Measurements from ENCODE around the gene WDR70.
A peak's percentile ranks its signal among the peaks of the same experiment; 100 is the strongest.

Gene WDR70

DNA sequence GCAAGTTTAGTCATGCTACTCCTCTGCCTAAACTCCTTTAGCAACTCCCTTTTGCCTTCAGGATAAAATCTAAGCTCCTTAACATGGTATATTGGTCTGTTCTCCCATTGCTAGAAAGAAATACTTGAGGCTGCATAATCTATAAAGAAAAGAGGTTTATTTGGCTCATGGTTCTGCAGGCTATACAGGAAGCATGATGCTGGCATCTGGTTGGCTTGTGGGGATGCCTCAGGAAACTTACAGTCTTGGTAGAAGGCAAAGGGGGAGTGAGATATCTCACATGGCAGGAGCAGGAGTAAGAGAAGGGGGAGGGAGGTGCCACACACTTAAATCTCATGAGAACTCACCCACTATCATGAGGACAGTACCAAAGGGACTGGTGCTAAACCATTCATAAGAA, 315.7 kb downstream of the WDR70 start:
- no peak for DNase-seq

DNA sequence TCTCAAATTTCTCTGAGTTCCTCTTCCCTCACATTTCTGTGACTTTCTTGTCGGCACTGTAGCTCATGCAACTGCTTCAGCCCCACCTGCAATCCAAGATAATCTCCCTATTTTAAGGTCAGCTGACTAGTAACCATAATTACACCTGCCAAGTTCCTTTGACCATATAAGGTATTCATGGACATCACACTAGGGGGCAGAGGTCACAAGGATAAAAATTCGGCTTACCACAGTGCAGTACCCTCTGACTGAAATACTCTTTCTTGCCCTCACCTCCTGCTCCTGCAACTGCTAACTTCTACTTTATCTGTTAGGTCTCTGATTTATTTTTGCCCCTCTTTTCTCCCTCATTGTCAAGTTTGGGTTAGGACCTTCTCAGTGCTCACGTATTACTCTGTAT, 316.5 kb downstream of the WDR70 start:
- DNase-seq = no peak

DNA sequence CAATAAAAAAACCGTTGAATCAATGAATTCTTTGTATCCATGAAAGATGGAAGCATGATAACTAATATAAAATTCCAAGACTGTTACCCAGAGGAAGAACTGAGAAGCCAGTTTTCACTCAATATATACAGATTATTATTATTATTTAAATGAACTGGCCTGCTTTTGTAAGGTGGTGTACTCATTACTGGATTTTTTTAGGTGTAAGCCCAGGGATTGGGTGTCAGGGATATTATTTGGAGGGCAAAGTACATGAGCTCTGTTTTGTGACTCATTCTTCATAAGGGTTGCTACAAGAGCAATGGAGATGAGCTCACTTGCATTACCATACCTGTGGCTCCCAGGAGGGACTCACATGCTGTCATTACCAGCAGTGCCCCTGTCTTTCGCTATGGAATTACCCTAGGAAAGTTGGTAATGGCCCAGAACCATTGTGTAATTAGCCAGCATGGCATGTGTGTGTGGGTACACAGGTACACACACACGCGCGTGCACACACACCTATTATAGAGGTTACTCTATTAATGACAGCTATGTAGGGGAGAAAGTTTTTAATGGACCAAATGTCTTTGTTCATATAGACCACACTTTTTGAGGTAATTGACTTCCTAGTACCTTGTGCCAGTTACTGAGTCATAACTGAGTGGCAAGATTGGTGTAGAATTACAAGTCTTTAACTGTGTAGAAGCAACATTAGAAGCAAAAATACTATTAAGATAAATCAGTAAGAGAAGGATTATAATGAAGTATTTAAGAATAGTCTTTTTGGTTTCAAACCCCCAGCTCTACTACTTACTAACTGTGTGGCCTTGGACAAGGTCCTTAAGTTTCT, 317.3 kb downstream of the WDR70 start:
- DNase-seq = no peak

DNA sequence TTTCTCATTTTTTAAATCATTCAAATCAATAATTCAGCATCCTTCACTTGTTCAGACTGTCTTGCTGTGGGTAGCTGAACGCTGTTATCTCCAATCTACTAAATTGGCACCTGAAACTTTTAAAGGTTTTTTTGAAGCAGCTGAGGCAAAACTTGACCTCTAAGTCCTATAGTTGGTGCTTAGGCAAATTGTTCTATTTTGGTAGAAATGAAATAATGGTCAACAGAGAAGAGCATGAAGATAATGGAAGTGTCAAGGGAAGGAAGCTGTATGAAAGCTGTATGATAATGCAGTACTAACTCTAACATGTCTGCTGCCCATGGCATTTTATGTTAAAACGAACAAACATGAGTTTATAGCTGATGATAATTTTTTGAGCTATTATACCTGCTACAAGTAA, 322.8 kb downstream of the WDR70 start:
- DNase-seq = no peak

DNA sequence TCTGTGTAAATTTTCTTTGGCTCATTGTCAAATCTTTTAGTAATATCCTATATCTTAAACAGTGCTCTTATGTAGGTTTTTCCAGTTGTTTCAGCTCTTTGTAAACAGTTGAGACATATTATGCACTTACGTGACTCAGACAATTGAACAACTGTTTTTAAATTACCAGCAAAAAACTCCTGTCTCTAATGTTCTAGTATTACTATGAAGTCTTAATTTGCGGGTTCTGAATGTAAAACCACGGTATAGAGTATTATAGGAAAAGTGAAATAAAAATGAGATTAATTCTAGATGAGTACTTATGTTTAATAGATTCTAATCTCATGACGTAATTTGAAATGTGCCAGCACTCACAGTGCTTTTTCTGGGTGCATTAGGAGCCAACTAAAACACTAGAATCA, 324.7 kb downstream of the WDR70 start:
- no peak for DNase-seq

DNA sequence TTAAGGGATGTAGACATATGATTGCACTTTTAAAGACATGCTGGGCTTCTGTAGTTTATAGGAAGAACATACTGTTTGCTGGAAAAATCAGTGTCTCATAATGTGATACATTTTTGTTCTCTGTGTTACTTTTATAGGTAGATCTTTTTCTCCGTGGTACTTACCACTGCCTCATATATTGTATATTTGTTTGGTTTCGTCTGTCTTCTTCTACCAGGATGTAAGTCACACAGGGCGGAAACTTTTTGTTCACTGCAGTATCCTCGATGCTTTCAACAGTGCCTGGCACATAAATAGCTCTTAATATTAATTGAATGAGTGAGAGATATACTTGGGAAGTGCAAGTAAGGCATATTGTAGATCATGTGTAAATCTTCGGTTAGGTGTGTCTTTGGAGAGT, 325.3 kb downstream of the WDR70 start:
- DNase-seq = no peak

DNA sequence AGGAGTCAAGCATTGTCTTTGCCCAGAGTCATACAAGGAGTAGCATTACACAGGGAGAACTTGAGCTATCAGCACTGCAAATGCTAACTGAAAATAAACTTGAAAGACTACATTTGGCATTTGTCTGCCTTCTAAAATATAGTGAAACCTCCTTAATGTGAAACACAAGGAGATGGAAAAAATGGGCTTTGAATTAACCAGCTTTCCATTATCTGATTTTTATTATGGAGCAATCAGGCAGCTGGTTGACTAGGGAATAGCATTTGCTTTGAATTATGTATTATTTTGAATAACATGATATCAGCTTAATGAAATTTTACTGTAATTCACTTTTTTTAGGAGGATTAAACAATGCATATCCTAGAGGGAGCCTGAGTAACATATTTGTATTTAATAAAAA, 329.9 kb downstream of the WDR70 start:
- DNase-seq = no peak

DNA sequence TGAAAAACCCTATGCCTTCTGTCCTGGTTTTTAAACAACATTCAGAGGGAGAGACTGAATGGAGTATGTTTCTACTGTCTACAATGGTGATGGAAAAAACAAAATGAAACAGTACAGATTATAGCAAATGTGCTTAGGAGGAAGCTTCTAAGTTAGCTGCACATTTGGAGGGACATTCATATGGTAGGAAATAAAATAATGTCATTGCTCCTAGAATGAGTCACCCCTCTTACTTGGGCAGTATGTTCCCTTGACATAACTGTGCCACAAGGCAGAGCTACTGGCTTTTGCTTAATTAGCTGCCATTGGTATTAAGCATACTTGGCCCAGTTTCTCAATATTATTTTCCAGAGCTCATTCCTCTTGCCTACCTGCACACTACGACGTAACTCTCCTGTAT, 331.8 kb downstream of the WDR70 start:
- DNase-seq = peak; percentile 9

DNA sequence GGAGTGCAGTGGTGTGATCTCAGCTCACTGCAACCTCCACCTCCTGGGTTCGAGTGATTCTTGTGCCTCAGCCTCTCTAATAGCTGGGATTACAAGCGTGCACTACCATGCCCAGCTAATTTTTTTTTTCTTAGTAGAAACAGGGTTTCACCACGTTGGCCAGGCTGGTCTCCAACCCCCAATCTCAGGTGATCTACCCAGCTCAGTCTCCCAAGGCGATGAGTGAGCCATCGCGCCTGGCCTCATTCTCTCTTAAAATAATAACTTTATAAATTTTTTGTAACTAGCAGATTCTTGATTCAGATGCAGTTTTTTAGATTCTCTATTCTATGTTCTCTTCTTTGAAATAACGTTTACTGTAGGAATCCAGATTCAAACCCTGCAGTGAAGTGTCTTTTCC, 333.6 kb downstream of the WDR70 start:
- no peak for DNase-seq

DNA sequence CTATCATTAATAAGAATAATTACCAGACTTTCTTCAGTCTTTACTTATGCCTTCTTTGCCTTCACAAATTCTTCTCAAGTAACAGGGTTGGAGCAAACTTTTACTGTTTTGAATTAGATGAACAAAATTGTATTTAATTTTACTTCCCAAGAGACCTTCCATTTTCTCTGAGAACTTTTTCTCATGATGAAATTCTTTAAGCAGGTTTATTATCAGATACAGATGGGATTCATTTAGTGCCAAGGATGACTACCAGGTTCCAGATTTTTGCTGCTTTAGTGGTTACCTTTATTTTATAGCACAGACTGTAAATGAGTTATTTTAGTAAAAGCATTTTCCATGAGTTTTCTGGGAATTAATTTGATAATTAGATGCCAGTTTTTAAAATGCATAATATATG, 335.6 kb downstream of the WDR70 start:
- DNase-seq = no peak

DNA sequence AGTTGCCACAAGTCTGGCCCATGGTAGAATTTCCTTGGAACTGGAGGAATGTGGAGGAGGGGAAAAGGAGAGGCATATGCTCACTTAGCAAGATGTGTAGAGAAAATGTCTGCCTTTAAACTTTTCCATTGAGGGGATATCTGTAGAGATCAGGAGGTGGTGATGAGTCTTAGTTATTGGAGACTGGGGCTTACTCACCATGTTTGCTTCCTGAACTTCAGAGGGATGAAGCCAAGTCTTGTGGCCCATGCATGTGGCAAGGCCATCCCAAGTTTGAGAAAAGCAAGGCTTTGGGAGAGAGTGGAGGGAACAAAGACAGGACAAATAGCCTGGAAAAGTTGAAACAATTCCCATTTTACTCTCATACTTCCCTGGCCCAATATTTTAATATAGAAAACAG, 336.2 kb downstream of the WDR70 start:
- DNase-seq = no peak

DNA sequence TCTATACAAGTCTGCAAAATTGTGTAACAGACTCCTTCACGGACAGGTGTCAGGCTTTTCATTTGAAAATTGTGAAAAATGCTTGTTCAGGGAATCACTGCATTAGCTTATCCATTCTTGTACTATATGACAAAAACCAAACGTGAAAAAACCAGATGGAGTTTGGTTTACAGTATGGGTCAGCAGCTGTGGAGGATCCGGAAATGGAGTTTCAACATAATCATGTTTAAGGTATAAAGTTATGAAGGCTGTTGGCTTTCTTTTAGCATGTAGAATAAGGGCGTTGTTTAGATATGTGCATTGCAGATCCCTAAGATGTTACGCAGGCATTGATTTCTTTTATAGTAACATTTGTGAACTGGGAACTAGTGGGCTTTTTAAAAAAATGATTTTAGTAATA, 336.9 kb downstream of the WDR70 start:
- DNase-seq = no peak

DNA sequence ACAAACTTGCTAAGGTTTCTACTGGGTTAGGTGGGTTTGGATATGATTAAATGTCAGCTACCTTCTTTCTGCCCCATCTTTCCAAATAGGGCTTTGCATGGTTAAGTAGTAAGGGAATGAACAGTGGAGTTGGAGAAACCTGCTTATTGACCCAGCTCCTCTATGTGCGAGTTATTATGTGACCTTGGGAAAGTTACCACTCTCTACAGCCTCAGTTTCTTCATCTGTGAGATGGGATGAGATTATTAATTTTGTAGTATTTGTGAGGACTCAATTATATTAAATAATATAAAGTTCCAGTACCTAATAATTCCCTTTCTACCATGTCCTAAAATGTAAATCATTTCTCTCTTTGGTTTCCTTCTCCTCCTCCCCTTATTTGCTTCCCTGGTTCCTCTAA, 337.3 kb downstream of the WDR70 start:
- DNase-seq = no peak

DNA sequence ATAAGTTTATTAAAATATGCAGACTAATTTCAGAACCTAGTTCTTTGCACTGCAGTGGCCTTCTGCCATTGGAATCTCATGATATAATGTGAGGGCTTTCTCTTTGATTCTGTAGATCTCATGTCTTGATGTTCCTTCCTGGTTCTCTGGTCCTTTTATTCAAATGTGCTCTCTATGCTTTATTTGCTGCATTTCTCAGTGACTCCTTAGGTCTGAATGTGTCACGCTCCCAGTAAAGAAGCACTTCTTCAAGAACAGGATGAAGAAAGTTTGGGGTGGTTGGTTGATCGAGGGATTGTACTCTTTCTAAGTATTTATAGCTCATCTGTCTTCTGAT, 338.1 kb downstream of the WDR70 start:
- no peak for DNase-seq

DNA sequence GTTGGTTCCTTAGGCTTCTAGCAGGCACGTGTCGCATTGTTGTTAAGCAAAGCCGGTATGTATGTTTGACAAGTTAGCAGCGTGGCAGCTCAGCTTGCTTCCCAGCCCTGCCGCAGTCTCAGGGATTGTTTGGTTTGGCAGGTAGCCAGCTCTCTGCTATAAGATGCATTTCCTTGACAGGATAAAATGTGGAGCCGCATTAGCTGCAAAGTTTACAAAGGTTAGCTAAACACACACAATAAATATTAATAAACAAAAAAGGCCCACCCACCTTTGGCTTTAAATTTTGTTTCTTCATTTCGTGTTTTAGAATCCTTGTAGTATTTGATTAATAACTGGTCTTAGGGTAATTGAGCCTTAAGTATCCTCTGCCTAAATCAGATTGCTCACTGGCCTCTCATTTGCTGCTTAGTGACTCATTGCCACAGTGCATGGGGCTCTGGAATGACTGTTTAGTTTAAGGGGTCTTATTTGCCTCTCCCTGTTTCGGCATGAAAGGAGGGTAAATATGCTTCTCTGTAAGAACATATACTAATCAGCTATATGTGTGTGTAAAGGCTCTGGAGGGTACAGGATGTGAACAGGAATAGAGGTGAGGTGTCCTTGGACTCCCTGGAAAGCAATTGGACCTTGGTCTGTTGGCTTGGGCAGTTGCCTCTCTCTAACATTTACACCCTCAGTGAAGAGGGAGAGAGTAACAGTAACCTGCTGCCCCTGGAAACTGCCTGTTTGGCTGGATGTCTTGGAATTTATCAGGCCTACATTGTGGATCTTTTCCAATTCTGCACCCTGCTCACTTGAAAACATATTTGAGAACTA, 338.7 kb downstream of the WDR70 start:
- no peak for DNase-seq

DNA sequence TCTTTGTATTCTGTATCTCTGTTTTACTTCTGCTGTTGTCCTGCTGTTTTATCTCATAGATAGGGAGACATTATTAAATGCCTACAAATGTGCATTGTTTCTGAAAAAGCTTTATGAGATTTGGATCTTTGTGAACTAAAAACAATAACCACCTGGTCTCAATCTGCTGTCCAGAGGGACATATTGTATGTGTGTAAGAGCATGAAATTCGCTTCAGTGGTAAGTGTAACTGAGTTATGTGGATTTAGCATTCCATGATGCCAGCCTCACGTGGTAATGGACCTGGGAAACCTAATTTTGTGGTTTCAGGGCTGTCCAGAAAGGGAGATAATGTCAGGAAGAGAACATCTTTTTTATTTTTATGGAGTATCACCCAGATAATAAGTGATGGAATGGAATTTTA, 341.4 kb downstream of the WDR70 start:
- no peak for DNase-seq

DNA sequence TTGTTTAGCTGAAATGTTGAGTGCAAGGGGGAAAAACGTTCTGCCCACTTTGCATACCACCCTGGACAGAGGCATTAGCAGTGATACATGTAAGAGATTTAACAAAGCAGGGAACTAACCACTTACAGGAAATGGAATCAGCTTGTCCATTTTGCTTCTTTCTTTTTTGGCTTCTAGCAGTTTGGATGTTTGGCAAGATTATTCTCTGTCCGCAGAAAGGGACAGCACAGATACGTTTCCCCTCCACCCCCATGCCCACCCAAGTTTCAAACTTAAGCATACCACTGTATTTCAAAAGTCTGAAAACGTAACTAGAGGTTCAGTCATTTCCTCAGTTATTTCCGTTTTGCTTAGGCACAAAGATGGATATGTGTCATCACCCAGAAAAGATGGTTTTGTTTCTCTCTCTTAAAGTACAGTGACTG, 342.3 kb downstream of the WDR70 start:
- DNase-seq = peak; percentile 91

DNA sequence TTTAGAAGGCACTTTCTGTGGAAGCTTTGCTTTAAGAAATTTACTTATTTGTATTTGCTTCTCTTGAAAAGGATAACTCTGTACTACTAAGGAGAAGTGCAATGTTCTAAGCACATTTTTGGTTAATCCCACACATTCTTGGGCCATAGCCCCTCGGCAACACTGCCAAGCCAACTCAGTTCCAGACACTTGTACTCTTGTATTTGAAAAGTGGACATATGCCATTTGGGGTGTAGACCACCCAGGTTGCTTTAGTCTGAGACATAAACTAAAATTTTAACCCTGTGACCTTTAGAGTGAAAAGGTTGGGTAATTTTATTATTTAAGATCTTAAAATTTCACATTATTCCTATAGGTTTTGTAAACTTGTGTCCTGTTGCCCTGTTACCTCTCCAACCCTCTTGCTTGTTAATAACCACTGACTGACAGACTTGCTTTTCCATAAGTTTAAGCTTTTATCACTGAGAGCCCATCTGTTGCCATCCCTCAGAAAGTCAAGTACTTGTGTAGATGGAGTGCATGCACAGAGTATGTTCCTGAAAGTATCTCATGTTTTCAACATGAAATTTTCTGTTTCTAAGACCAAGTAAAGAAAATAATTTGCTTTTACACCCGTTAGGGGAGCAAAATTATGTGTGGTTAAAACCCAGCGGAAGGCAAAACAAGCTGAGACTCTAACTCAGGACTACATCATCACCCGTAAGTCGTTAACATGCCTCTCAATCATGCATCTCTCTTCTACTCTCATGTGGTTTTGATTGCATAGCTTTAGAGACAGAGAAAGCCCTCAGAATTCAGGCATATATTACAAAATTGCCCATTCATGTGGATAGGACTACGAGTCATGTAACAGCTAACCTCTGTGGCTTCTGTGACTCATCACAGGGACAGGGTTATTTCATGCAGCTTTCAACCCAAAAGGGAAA, 343.4 kb downstream of the WDR70 start:
- peak; percentile 94 for DNase-seq

DNA sequence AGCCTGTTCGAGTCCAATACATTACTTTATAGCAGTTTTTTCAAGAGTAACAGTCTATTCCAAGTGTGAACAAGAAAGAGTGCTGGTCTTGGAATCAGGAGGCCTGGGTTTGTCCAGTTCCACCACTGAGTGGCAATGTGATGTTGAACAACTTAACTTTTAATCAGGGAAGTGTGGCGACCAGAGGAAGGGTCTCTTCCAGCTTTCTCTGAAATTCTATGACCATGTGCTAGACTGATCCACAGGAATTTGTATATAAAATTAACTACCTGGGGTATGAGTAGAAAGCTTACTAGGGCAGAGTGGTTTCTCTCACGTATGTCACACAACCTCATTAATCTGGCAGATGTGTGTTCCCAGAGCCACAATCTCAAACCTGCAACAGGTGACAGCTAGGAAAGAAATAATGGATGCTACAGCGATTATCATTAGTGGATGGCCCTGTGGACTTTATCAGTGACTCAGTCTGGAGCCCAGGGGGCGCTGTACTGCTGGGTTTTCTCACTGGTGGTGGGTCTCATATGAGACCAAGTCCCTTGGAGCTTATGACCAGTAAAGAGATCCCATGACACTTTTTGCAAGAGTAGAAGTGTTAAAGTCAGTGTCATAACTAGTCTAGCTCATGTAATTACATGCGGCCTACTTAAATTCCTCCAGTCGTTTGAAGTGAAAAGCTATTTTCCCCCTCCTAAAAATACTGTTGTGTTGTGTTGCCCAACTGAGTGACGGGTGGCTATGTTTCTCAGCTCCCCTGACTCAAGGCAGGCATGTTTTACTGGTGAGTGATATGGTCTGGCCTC, 344.2 kb downstream of the WDR70 start:
- DNase-seq = peak; percentile 14

DNA sequence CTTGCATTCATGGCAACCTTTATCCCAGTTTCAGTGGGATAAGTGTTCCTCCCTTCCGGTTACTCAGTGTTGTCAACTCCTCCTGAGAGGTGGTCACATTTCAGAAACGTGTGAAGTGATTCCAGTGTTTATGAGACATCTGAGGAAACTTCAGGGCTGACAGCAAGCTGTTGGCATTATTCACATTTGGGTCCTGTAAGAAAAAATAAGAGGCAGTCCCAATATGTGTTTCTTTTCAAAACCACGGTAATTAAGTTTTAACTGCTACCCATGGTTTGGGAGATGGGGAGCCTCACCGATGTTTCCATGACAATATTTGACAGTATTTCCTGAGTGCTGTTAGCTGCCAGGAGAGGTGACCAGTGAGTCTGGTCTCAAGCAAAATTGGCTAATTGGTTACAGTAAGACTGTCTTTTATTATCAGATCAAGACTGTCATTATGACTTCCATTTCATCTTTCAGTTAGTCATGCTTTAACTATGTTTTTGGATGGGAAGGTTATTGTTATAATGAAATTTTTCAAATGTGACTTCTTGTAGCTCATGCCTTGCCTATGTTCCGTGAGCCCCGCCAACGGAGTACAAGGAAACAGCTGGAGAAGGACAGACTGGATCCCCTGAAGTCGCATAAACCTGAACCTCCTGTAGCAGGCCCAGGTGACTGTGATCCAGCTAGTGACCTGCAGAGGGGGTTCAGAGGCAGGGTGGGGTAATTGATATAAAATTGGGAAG, 345.4 kb downstream of the WDR70 start:
- DNase-seq = no peak

DNA sequence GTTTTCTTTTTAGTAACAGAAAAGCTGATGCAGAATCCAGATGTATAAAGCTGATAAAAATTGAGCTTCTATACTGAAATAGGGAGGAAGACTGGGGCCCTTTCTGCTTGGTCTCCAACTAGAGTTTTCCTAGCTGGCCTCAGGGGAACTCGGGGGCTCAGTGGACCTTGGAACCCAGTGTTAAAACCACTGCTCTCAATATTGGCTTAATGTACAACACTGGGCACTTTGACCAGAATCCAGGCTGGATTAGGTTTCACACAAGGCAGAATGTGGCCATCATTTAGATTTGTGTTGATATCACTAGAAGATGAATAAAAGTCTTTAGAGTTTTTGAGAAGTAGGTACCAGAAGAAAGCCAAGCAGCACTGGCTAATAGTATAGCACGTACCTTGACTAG, 346.1 kb downstream of the WDR70 start:
- no peak for DNase-seq

DNA sequence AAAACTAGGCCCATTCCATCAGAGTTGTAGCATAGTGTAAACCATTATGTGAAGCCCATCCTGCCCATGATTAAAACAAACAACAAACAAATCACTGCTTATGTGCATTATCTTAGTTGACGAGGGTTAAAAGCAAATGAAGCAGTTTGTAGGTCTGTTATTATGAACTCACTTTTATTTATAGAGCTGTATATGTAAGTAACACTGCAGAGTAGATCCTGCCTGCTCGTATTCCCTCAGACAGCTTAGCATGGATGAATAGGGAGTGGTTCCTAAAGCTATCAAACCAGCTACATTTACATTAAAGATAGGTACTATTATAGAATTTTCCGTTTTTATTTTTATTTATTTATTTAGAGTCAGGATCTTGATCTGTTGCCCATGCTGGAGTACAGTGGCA, 348.1 kb downstream of the WDR70 start:
- DNase-seq = no peak
